Effector memory CD8-positive, alpha-beta T cell (primary cell): ENCODE results near the gene ABCG1.
A peak's percentile ranks its signal among the peaks of the same experiment; 100 is the strongest.

Experiments
- ATAC-seq: fragments of 150-1000 bp; cut with Tn5 transposase; replicated peaks from 2 replicates; pipeline ENCODE4 v1.10.0; 2021; ENCODE audit warnings: mild to moderate bottlenecking, moderate library complexity
- DNase-seq, 3 experiments: peaks; one replicate each; pipeline ENCODE4 v3.0.0; 2021
- H3K27ac Mint-ChIP-seq, 2 donors: one replicate each; pipeline ENCODE4 v1.8.0; 2022; ENCODE audit warnings: mild to moderate bottlenecking in 2 of 2, mixed read lengths in 2 of 2, moderate library complexity in 2 of 2
- H3K27me3 Mint-ChIP-seq, 2 donors: one replicate each; pipeline ENCODE4 v1.8.0; 2022; ENCODE audit warnings: mixed read lengths in 2 of 2
- H3K36me3 Mint-ChIP-seq: one replicate; pipeline ENCODE4 v1.8.0; 2022; ENCODE audit warnings: mild to moderate bottlenecking, moderate library complexity, mixed read lengths; ENCODE audit not compliant: insufficient read depth
- H3K4me1 Mint-ChIP-seq, 2 donors: one replicate each; pipeline ENCODE4 v1.8.0; 2022; ENCODE audit warnings: low read depth in 2 of 2, mixed read lengths in 2 of 2
- H3K4me3 Mint-ChIP-seq, 2 donors: one replicate each; pipeline ENCODE4 v1.8.0; 2022; ENCODE audit warnings: mild to moderate bottlenecking in 2 of 2, mixed read lengths in 2 of 2, moderate library complexity in 2 of 2
- H3K9me3 Mint-ChIP-seq, 2 donors: one replicate each; pipeline ENCODE4 v1.8.0; 2022; ENCODE audit warnings: mixed read lengths in 2 of 2

The ABCG1 gene

DNA sequence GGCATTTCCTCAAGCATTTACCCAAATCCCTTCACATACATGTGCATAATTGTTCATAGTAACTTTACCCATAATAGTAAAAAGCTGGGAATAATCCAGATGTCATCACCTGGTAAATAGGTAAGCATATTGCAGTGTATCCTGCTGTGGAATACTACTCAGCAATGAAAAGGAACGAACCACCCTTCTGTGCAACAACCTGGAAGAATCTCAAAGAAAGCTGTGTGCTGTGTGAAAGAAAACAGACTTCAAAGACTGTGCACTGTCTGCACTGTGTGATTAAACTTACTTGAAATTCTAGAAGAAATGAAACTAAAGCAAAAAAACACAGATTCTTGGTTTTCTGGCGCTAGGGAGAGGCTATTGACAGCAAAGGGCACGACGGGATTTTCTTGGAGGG is 118.3 kb downstream of the ABCG1 start:
- no peak overlapping the region for H3K4me3 Mint-ChIP-seq
- H3K27me3 Mint-ChIP-seq: peaks cover 9 to 20% of the 10 kb centered on the region in 2 donors
- ATAC-seq (no peak), DNase-seq (no peak)
- no peaks in the 10 kb centered on the region for H3K9me3 Mint-ChIP-seq
- H3K36me3 Mint-ChIP-seq: peaks cover 2% of the 10 kb centered on the region
- H3K27ac Mint-ChIP-seq: no peak overlapping the region
- peaks cover 7 to 13% of the 10 kb centered on the region in 2 donors for H3K4me1 Mint-ChIP-seq

DNA sequence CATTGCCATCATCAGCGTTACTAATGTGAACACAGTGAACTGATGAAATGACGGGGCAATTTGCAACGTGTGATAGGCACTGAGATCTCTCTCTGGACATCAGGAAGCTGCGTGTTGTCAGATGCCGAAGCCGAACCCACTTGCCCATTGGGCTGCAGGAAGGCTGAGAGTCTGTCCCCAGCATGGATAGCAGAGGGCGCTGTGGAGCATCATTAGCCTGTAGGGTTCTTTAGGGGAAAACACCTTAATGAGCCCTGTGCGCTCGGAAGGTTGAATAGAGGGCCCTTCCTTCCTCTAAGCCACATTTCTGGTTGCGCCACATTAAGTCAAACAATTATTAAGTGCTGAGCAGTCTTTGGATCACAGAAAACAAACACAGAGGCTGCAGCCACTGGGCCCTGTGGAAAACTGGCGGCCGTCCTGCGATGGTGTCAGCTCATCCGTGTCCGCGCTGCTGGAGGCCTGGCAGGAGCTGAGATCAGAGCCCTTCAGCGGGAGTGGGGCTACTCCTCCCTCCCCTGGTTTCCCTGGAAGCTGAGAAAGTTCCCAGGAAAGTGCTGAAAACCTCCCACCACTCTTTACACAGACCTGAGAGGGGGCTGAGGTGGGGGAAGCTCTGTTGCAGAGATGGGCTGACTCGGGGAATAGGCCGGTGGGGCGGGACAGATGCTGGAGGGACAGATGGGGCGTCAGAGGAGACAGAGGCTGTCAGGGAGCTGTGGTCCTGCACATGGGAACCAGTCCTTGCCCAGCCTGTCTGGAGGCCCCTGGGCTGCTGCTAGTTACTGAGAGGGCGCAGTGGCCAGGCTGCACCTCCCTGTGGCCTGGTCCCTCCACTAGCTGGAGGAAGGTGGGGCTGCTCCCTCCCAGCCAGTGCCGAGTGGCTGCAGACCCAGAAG is 119.1 kb downstream of the ABCG1 start:
- Mint-ChIP-seq H3K27ac (no peak overlapping the region), H3K27me3 (peaks cover 9 to 20% of the 10 kb centered on the region in 2 donors), H3K9me3 (no peaks in the 10 kb centered on the region), H3K36me3 (peaks cover 2% of the 10 kb centered on the region), H3K4me1 (peaks cover 7 to 13% of the 10 kb centered on the region in 2 donors), H3K4me3 (no peak overlapping the region)
- peak; percentile 80 to 83 (median 80) for DNase-seq
- peak; percentile 100 for ATAC-seq

DNA sequence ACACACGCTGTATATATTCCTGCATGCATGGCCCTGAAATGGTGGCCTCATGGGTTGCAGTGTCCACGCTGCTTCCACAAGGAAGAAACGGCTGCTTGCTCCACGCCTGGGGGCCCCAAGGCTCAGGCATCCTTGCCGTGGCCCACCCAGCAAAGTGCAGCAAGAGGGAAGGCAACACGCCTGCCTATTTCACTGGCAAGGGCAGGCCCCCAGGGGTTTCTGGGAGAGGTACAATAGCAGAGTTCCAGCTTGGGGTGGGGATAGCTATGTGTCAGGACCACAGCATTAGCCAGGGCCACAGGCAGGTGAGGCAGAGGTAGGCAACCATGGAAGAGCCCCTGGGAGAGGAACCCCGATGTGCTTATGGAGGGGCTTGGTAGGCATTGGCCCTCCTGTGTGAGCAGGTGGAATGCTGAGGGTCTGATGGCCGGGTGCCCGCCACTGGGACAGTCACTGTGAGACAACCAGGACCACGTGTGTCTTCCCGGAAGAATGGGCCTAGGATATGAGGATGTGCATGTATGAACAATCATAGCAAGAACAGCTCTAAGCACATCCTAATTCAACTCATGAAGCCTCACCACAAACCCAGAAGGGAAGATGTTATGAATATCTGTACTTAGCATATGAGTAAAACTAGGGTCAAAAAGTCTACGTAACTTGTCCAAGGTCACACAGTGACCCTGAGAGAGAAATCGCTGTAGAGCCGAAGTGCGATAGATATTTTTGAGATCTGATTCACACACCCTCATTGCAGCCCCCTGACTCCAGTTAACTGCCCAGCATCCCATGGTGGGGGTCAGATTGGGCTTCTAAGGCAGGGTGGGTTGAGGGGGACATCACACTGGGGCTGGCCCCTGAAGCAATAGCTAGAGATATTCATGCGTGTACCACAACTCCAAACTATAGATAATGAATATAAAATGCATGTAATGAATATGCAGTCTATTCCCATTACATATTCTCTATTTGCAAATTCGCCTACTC is 120.1 kb downstream of the ABCG1 start:
- Mint-ChIP-seq H3K4me1 (peaks cover 9 to 13% of the 10 kb centered on the region in 2 donors), H3K27ac (no peak overlapping the region), H3K4me3 (no peak overlapping the region), H3K27me3 (peaks cover 9 to 14% of the 10 kb centered on the region in 2 donors), H3K36me3 (peaks cover 1% of the 10 kb centered on the region), H3K9me3 (no peaks in the 10 kb centered on the region)
- ATAC-seq: no peak
- DNase-seq: no peak

DNA sequence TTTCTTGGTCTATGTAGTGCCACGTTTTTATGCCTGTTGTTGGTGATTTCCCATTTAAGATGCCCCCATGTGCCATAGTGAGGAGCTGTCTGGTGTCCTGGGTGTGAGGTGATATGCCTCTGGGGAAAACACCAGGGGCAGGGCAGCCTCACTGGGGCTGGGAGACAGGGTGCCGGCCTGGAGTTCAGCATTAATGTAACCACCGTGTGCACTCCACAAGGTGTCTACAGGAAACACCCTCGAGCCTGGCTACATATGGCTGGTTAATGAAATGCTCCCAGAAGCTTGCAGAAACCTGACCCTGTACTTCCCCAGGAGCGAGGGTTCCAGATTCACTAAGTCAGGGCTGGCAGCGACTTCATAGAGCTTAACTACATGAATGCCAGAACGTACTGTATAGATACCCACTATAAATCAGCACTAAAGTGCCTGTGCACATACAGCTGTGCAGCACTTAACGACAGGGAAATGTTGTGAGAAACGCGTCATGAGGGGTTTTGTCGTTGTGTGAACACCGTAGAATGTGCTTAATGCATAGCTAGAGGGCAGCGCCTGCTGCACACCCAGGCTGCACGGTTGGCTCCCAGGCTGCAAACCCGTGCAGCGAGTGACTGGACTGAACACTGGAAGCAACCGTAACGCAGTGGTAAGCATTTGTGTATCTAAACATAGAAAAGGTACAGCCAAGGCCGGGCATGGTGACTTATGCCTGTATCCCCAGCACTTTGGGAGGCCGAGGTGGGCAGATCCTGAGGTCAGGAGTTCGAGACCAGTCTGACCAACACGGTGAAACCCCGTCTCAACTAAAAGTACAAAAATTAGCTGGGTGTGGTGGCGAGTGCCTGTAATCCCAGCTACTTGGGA is 121.5 kb downstream of the ABCG1 start:
- H3K27me3 Mint-ChIP-seq: peaks cover 9 to 11% of the 10 kb centered on the region in 2 donors
- no peak overlapping the region for H3K4me3 Mint-ChIP-seq
- H3K9me3 Mint-ChIP-seq: no peaks in the 10 kb centered on the region
- H3K4me1 Mint-ChIP-seq: peaks cover 9 to 13% of the 10 kb centered on the region in 2 donors
- no peak for DNase-seq
- ATAC-seq: no peak
- no peak overlapping the region for H3K27ac Mint-ChIP-seq
- no peaks in the 10 kb centered on the region for H3K36me3 Mint-ChIP-seq

DNA sequence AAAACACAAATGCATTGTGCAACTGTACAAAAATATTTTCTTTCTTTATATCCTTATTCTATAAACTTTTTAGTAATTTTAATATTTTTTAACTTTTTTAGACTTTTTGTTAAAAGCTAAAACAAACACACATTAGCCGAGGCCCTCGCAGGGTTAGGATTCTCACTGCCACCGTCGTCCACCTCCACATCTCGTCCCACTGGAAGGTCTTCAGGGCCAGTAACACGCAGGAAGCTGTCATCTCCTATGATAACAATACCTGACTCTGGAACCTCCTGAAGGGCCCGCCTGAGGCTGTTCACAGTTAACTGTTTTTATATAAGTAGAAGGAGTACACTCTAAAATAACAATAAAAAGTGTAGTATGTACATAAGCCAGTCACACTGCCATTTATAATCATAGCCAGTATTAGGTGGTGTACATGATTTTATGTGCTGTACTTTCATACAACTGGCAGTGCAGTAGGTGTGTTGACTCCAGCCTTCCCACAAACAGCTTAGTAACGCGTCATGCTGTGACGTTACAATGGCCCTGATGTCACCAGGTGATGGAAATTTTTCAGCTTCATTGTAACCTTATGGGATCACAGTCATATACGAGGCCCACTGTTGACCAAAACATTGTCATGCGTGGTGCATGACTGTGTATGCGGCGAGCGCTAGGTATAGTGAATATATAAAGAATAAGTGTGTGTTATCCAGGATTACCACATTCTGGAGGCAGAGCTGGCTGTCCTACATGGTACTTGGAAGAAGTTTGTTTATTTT is 123.0 kb downstream of the ABCG1 start:
- no peak for DNase-seq
- ATAC-seq: no peak
- Mint-ChIP-seq H3K27ac (no peak overlapping the region), H3K36me3 (no peaks in the 10 kb centered on the region), H3K4me1 (peaks cover 9 to 13% of the 10 kb centered on the region in 2 donors), H3K27me3 (peaks cover 4 to 9% of the 10 kb centered on the region in 2 donors), H3K9me3 (no peaks in the 10 kb centered on the region), H3K4me3 (no peak overlapping the region)

DNA sequence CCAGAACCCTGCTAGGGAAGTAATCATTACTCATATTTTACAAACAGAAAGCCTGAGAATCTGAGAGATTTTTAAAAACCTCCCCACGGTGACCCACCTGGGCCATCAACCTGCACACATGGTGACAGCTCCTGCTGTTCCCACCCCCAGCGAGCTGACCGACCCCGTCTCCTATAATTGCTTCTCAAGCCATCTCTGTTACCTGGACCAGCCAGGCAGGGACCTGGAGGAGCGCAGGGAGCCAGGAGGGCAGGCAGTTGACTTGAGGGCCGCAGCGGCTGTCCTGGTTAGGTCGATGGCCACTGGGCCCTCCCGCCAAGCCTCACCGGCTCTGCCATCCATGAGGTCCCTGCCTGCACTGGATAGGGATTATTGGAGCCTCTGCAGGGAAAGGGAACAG is 124.2 kb downstream of the ABCG1 start:
- Mint-ChIP-seq H3K4me1 (peaks cover 2 to 6% of the 10 kb centered on the region in 2 donors), H3K4me3 (no peak overlapping the region), H3K9me3 (no peaks in the 10 kb centered on the region), H3K36me3 (no peaks in the 10 kb centered on the region), H3K27ac (no peak overlapping the region), H3K27me3 (peaks cover 0 to under 1% of the 10 kb centered on the region in 2 donors)
- ATAC-seq (no peak), DNase-seq (no peak)

DNA sequence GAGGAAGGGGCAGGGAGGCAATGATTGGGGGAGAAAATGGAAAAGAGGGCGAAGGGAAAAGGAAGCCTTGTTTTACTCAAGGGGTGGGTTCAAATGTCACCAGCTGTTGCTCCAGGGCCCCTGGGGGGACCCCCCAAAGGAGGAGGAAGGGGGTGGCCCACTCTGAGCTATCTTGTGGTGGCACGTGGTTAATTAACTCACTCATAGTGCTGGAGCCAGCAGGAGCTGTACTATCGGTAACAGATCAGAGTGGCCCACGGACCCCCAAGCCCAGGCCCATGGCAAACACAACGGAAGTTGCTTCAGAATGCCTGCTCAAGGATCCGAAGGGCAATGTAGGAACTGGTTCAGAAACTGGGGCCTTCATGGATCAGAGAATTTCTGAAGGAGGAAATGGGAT is 124.6 kb downstream of the ABCG1 start:
- no peaks in the 10 kb centered on the region for H3K36me3 Mint-ChIP-seq
- no peak overlapping the region for H3K27ac Mint-ChIP-seq
- peaks cover 1 to 2% of the 10 kb centered on the region in 2 donors for H3K4me1 Mint-ChIP-seq
- ATAC-seq: no peak
- no peak overlapping the region for H3K4me3 Mint-ChIP-seq
- DNase-seq: no peak
- no peaks in the 10 kb centered on the region for H3K9me3 Mint-ChIP-seq
- H3K27me3 Mint-ChIP-seq: no peaks in the 10 kb centered on the region

DNA sequence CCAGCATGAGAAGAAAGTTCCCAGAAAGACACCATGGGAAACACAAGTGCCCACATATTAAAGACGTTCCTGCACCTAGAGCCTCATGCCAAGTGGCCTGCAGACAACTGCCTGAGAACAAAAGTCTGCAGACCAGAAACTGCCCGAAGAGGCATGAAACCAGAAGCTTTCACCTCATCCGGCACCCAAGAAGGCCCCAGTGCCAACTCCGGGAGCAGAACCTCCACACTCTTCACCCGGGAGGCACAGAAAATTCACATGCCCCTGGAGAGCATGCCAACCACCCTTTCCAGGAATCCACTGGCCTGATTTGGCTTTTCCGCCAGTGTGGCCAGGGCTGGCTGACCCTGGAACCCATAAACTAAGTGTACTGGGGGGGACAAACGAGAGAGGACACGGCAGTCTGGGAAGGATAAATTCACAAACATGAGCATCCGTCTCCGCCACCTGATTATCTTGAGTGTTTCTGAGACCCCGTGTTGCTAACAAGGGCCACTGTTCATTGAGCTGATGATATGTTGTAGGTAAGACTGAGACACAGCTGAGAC is 125.1 kb downstream of the ABCG1 start:
- DNase-seq (no peak), ATAC-seq (no peak)
- Mint-ChIP-seq H3K36me3 (no peaks in the 10 kb centered on the region), H3K9me3 (no peaks in the 10 kb centered on the region), H3K27me3 (no peaks in the 10 kb centered on the region), H3K4me1 (peaks cover 0 to 2% of the 10 kb centered on the region in 2 donors), H3K4me3 (no peak overlapping the region), H3K27ac (no peak overlapping the region)

DNA sequence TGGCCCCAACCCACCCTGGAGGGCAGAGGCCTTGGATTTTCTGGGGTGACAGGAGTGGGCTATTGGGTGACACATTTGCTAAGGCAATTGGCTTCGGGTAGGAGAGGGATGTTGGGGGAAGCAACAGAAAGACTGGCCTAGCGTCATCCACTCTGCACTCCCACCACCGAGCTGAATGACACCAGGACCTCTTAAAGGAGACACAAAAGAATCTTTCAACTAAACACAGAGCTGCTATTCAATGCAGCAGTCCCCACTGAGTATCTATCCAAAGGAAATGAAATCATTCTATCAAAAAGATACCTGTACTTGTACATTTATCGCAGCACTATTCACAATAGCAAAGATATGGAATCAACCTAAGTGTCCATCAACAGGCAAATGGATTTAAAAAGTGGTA is 125.7 kb downstream of the ABCG1 start:
- DNase-seq (no peak), ATAC-seq (no peak)
- Mint-ChIP-seq H3K27ac (no peak overlapping the region), H3K4me1 (peaks cover 0 to 2% of the 10 kb centered on the region in 2 donors), H3K27me3 (no peaks in the 10 kb centered on the region), H3K4me3 (no peak overlapping the region), H3K36me3 (no peaks in the 10 kb centered on the region), H3K9me3 (no peaks in the 10 kb centered on the region)

DNA sequence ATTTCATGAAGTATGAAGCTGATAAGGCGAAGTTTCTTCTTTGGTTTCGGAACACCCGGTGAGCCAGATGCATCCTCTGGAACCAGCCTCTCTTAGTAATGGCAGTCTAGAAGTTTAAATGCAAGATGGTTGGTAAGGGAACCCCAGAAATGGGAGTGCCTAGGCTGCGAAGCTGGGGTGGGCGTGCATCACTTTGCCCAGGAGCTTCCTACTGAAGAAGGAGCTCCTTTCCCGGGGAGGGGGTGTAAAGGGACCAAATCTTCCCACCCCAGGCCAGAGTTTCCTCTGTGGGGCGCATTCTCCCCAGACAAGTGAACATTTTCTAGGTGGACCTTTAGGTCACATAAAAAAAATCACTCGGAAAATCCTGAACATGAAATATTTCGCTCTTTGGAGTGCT is 127.5 kb downstream of the ABCG1 start:
- H3K9me3 Mint-ChIP-seq: no peaks in the 10 kb centered on the region

More for the DNA sequence above, 127.5 kb downstream of the ABCG1 start:
- Mint-ChIP-seq H3K36me3 (peaks cover 2% of the 10 kb centered on the region), H3K27ac (no peak overlapping the region), H3K4me3 (no peak overlapping the region), H3K27me3 (no peaks in the 10 kb centered on the region), H3K4me1 (peaks cover 0 to 2% of the 10 kb centered on the region in 2 donors)
- ATAC-seq: no peak
- no peak for DNase-seq
